ENCODE data around the gene PRMT7. TPM values are rescaled to one million over a fixed set of nuclear protein-coding genes. Genes with fewer than 3 reads are reported as not detected.

The PRMT7 gene
- total RNA-seq, 4 donors from 2014 or later, result 20.6 to 115 (median 38.5) TPM

- no peaks in the 10 kb centered on the region for H3K9me3 ChIP-seq
- H3K36me3 ChIP-seq, result peaks cover 0 to 21% (median 7%) of the 10 kb centered on the region in 4 donors
- intact Hi-C loops (cut with DNase I; ENCODE audit: low total_unique reads), result no loop called here
- H3K27me3 ChIP-seq, result no peaks in the 10 kb centered on the region
- H3K4me1 ChIP-seq, result peaks cover 4 to 25% (median 7%) of the 10 kb centered on the region in 4 donors
- TF ChIP-seq POLR2A (IDR thresholded peaks at IDR 0.05) (no peak), CTCF (IDR thresholded peaks at IDR 0.05) (no peak), POLR2AphosphoS5 (IDR thresholded peaks at IDR 0.05) (no peak), EP300 (IDR thresholded peaks at IDR 0.05; ENCODE audit: low read depth) (no peak)
- no peak overlapping the region for H3K4me3 ChIP-seq
- H3K27ac ChIP-seq, result peak overlapping the region in 1 of 4 donors; percentile 18
- DNase-seq, result no peak
- in situ Hi-C loops (cut with MboI; ENCODE audit: low pct_ligation_motif_present in 1 of 4, low pct_unique_long_range_greater_than_20kb in 1 of 4, low sequenced_read_pairs in 3 of 4), result no loop called here
- WGBS, 2 donors (ENCODE audit: low coverage in 1 of 2), result 84% methylated on average over 28 of the region's 28 CpGs; no CpG with 5 or more reads in 1 of the 2 donors
These were observed 44.8 kb downstream of the PRMT7 start for GRCh38 chr16:68355447-68356248.

- Histone ChIP-seq H3K27ac (peak overlapping the region in 1 of 4 donors; percentile 18), H3K9me3 (no peaks in the 10 kb centered on the region), H3K27me3 (no peaks in the 10 kb centered on the region), H3K4me1 (peaks cover 3 to 22% (median 4%) of the 10 kb centered on the region in 4 donors), H3K36me3 (peaks cover 0 to 21% (median 7%) of the 10 kb centered on the region in 4 donors), H3K4me3 (no peak overlapping the region)
- 53% methylated on average over 22 of the region's 28 CpGs; no CpG with 5 or more reads in 1 of the 2 donors for WGBS, 2 donors (ENCODE audit: low coverage in 1 of 2)
- in situ Hi-C loops (cut with MboI; ENCODE audit: low pct_ligation_motif_present in 1 of 4, low pct_unique_long_range_greater_than_20kb in 1 of 4, low sequenced_read_pairs in 3 of 4), result no loop called here
- TF ChIP-seq POLR2A (IDR thresholded peaks at IDR 0.05), result no peak
- TF ChIP-seq POLR2AphosphoS5 (IDR thresholded peaks at IDR 0.05), result peak in 1 of 3 donors; percentile 25
- no peak for TF ChIP-seq EP300 (IDR thresholded peaks at IDR 0.05; ENCODE audit: low read depth)
- intact Hi-C loops (cut with DNase I; ENCODE audit: low total_unique reads), result no loop called here
- peak; percentile 78 for DNase-seq
These were observed 45.6 kb downstream of the PRMT7 start for GRCh38 chr16:68356249-68356918.

GRCh38 chr16:68356919-68357286, 46.1 kb downstream of the PRMT7 start:
- no peaks in the 10 kb centered on the region for H3K9me3 ChIP-seq
- peaks cover 0 to 21% (median 7%) of the 10 kb centered on the region in 4 donors for H3K36me3 ChIP-seq
- no peak for DNase-seq
- no peak overlapping the region for H3K27ac ChIP-seq
- peaks cover 0 to 18% (median 0%) of the 10 kb centered on the region in 4 donors for H3K4me1 ChIP-seq
- in situ Hi-C loops (cut with MboI; ENCODE audit: low pct_ligation_motif_present in 1 of 4, low pct_unique_long_range_greater_than_20kb in 1 of 4, low sequenced_read_pairs in 3 of 4), result no loop called here
- WGBS, 2 donors (ENCODE audit: low coverage in 1 of 2), result 85% methylated on average over 5 of the region's 5 CpGs; no CpG with 5 or more reads in 1 of the 2 donors
- H3K27me3 ChIP-seq, result no peaks in the 10 kb centered on the region
- intact Hi-C loops (cut with DNase I; ENCODE audit: low total_unique reads), result no loop called here
- TF ChIP-seq CTCF (IDR thresholded peaks at IDR 0.05) (no peak), POLR2A (IDR thresholded peaks at IDR 0.05) (no peak), EP300 (IDR thresholded peaks at IDR 0.05; ENCODE audit: low read depth) (no peak), POLR2AphosphoS5 (IDR thresholded peaks at IDR 0.05) (no peak)
- no peak overlapping the region for H3K4me3 ChIP-seq

GRCh38 chr16:68357521-68357922, 46.7 kb downstream of the PRMT7 start:
- Histone ChIP-seq H3K27me3 (no peaks in the 10 kb centered on the region), H3K9me3 (no peaks in the 10 kb centered on the region), H3K27ac (no peak overlapping the region), H3K4me1 (peaks cover 0 to 18% (median 0%) of the 10 kb centered on the region in 4 donors), H3K4me3 (no peak overlapping the region), H3K36me3 (peaks cover 0 to 21% (median 7%) of the 10 kb centered on the region in 4 donors)
- in situ Hi-C loops (cut with MboI; ENCODE audit: low pct_ligation_motif_present in 1 of 4, low pct_unique_long_range_greater_than_20kb in 1 of 4, low sequenced_read_pairs in 3 of 4), result no loop called here
- no peak for TF ChIP-seq CTCF (IDR thresholded peaks at IDR 0.05)
- TF ChIP-seq POLR2A (IDR thresholded peaks at IDR 0.05), result no peak
- TF ChIP-seq EP300 (IDR thresholded peaks at IDR 0.05; ENCODE audit: low read depth), result no peak
- no peak for TF ChIP-seq POLR2AphosphoS5 (IDR thresholded peaks at IDR 0.05)
- intact Hi-C loops (cut with DNase I; ENCODE audit: low total_unique reads), result no loop called here
- 78% methylated on average over 9 of the region's 9 CpGs; no CpG with 5 or more reads in 1 of the 2 donors for WGBS, 2 donors (ENCODE audit: low coverage in 1 of 2)
- DNase-seq, result no peak
